Measurements from ENCODE around the gene FAM184A. TPM values are rescaled to one million over a fixed set of nuclear protein-coding genes. Genes with fewer than 3 reads are reported as not detected.
A peak's percentile ranks its signal among the peaks of the same experiment; 100 is the strongest.

Gene FAM184A
- total RNA-seq, 1 donor from 2014 or later: 24.8 TPM

DNA sequence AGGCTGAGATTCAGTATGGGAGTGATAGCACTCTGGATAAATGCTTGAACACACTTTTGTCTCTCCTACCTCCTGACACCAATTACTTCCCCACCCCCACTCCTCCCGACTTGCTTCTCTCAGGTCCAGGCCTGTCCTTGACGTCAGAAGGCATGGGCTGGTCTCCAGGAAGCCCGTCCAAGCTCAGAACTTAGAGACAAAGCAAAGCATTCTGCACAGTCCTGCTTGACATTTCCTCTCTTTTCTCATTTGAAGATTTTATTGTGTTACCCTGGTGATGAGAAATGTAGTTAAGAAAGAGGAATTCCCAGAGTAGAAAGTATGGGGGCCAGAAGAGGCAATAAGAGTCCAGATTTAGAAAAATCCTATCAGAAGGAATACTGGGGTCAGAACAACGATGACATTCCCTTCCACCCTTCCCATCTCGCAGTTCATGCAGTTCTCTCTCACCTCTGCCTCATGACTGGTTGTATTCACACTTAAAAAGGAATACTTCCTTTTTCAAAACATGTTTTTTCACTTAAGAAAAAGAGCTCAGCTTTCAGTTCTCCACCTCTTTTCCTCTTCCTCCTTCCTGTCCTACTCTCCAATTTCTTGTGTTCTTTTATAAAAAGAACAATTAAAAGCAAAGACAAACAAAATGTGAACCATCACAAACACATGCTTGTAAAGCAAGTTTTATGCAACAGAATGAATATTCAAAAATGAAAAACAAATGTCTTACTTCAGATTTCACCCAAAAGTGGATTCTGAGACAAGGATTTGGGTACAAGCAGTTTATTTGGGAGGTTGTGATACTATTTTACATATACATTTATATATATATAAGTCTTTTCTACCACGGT lies 18.5 kb upstream of the FAM184A start:
- Mint-ChIP-seq H3K27ac (peak overlapping the region; percentile 40), H3K9me3 (no peaks in the 10 kb centered on the region), H3K4me3 (no peak overlapping the region), H3K4me1 (peaks cover 16% of the 10 kb centered on the region), H3K27me3 (ENCODE audit: insufficient read depth, low read depth) (peaks cover 2% of the 10 kb centered on the region), H3K36me3 (no peaks in the 10 kb centered on the region)
- Histone ChIP-seq H3K27me3 (no peaks in the 10 kb centered on the region), H3K79me2 (ENCODE audit: low read depth) (no peaks in the 10 kb centered on the region), H2AFZ (replicated peaks) (no peak overlapping the region), H3K4me1 (no peaks in the 10 kb centered on the region), H3K9ac (no peak overlapping the region), H3K4me2 (no peak overlapping the region), H3K9me3 (ENCODE audit: low read depth) (no peaks in the 10 kb centered on the region), H3K27ac (no peak overlapping the region), H3K36me3 (no peaks in the 10 kb centered on the region), H3F3A (ENCODE audit: low read depth) (no peaks in the 10 kb centered on the region), H4K20me1 (ENCODE audit: low read depth) (no peaks in the 10 kb centered on the region), H3K4me3 (no peak overlapping the region)
- DNase-seq (ENCODE audit: low spot score): no peak
- TF ChIP-seq, protein P1, sequence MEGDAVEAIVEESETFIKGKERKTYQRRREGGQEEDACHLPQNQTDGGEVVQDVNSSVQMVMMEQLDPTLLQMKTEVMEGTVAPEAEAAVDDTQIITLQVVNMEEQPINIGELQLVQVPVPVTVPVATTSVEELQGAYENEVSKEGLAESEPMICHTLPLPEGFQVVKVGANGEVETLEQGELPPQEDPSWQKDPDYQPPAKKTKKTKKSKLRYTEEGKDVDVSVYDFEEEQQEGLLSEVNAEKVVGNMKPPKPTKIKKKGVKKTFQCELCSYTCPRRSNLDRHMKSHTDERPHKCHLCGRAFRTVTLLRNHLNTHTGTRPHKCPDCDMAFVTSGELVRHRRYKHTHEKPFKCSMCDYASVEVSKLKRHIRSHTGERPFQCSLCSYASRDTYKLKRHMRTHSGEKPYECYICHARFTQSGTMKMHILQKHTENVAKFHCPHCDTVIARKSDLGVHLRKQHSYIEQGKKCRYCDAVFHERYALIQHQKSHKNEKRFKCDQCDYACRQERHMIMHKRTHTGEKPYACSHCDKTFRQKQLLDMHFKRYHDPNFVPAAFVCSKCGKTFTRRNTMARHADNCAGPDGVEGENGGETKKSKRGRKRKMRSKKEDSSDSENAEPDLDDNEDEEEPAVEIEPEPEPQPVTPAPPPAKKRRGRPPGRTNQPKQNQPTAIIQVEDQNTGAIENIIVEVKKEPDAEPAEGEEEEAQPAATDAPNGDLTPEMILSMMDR (IDR thresholded peaks at IDR 0.05): no peak
- no peak for TF ChIP-seq EZH2phosphoT487 (IDR thresholded peaks at IDR 0.05)
- no peak for TF ChIP-seq EZH2 (IDR thresholded peaks at IDR 0.05)

DNA sequence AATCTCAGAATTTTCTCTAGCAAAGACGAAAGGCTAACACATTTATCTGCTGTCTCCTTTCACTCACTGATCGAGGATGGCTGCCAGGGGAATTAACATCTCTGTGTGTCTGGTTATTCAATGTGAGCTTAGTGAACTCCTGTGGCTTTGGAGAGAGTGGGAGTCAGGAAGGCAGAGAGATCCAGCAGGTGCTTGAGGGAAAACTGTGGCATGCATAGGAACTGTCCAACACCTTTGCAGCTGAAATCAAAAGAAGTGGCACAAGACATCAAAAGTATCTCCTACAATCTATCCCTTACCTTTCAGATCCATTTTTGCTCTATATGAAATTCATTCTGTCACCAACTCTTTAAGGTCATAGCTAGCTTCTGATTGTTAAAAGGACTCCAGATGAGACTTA lies 11.8 kb upstream of the FAM184A start:
- H3K4me1 Mint-ChIP-seq: no peaks in the 10 kb centered on the region
- DNase-seq (ENCODE audit: low spot score): peak; percentile 55
- Histone ChIP-seq H3K27ac (no peak overlapping the region), H3K79me2 (ENCODE audit: low read depth) (no peaks in the 10 kb centered on the region), H3K4me3 (no peak overlapping the region), H3K9me3 (ENCODE audit: low read depth) (no peaks in the 10 kb centered on the region), H3K4me1 (no peaks in the 10 kb centered on the region), H2AFZ (replicated peaks) (no peak overlapping the region), H3K4me2 (no peak overlapping the region), H3K9ac (no peak overlapping the region), H4K20me1 (ENCODE audit: low read depth) (no peaks in the 10 kb centered on the region), H3K36me3 (no peaks in the 10 kb centered on the region), H3K27me3 (no peaks in the 10 kb centered on the region), H3F3A (ENCODE audit: low read depth) (no peaks in the 10 kb centered on the region)
- TF ChIP-seq EZH2 (IDR thresholded peaks at IDR 0.05) (no peak), EZH2phosphoT487 (IDR thresholded peaks at IDR 0.05) (no peak)
- TF ChIP-seq, protein P1 (IDR thresholded peaks at IDR 0.05): no peak
- H3K36me3 Mint-ChIP-seq: no peaks in the 10 kb centered on the region
- H3K27me3 Mint-ChIP-seq (ENCODE audit: insufficient read depth, low read depth): peaks cover 5% of the 10 kb centered on the region
- H3K9me3 Mint-ChIP-seq: peaks cover 4% of the 10 kb centered on the region
- H3K4me3 Mint-ChIP-seq: no peak overlapping the region
- no peak overlapping the region for H3K27ac Mint-ChIP-seq

DNA sequence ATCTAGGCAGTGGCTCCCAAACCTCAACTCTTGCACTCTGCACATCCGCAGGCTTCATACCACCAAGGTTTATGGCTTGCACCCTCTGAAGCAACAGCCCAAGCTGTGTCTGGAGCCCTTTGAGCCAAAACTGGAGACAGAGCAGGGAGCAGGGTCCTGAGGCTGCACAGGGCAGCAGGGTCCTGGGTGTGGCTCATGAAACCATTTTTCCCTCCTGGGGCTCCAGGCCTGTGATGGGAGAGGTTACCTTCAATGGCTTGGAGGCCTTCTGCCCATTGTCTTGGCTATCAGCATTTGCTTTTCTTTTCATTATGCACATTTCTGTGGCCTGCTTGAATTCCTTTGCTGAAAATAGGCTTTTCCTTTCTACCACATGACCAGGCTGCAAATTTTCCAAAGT lies 6.3 kb upstream of the FAM184A start:
- H3K9me3 Mint-ChIP-seq: peaks cover 27% of the 10 kb centered on the region
- no peaks in the 10 kb centered on the region for H3K4me1 ChIP-seq

More for the DNA sequence above, 6.3 kb upstream of the FAM184A start:
- H4K20me1 ChIP-seq (ENCODE audit: low read depth): no peaks in the 10 kb centered on the region
- no peak overlapping the region for H2AFZ ChIP-seq (replicated peaks)
- Mint-ChIP-seq H3K4me1 (no peaks in the 10 kb centered on the region), H3K27me3 (ENCODE audit: insufficient read depth, low read depth) (peaks cover 8% of the 10 kb centered on the region), H3K27ac (no peak overlapping the region), H3K4me3 (no peak overlapping the region), H3K36me3 (peaks cover 6% of the 10 kb centered on the region)
- no peak overlapping the region for H3K9ac ChIP-seq
- H3K27ac ChIP-seq: no peak overlapping the region
- H3F3A ChIP-seq (ENCODE audit: low read depth): no peaks in the 10 kb centered on the region
- H3K27me3 ChIP-seq: peaks cover 11% of the 10 kb centered on the region
- H3K9me3 ChIP-seq (ENCODE audit: low read depth): peaks cover 4% of the 10 kb centered on the region
- H3K4me3 ChIP-seq: no peak overlapping the region
- no peak overlapping the region for H3K4me2 ChIP-seq
- H3K79me2 ChIP-seq (ENCODE audit: low read depth): no peaks in the 10 kb centered on the region
- no peaks in the 10 kb centered on the region for H3K36me3 ChIP-seq
- no peak for DNase-seq (ENCODE audit: low spot score)
- TF ChIP-seq, protein P1 (IDR thresholded peaks at IDR 0.05): no peak
- TF ChIP-seq EZH2phosphoT487 (IDR thresholded peaks at IDR 0.05) (no peak), EZH2 (IDR thresholded peaks at IDR 0.05) (no peak)

All from neural progenitor cell (in vitro differentiated cells).